ENCODE measurements around the gene RTL9. TPM values are rescaled to one million over a fixed set of nuclear protein-coding genes. Genes with fewer than 3 reads are reported as not detected.

RTL9 gene
- 0.33 TPM for polyA plus RNA-seq (2013, experiment 1 of 2)
- 0.49 TPM for polyA plus RNA-seq (2013, experiment 2 of 2)

DNA sequence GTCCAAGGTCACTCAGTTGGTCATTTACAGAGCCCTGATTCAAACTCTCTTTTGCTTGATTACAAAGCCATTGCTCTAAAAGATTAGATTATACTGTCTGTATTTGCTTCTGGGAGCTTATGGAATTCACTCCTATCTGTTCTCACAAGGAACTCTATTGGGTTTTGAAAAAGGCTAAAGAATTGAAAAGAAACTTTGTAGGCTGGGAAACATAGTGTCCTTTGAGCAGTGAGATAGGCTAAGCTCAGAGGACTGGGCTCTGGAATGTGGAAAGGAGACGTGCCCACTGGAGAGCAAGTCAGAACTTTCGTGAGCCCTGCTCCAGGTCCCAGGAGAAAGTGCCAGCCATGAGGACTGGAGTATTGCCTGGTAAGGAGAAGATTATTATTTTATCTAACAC is at the start of gene RTL9:
Gene RTL9 (plus strand): TSS at position 301 of the 400 bp plus-strand sequence. CDS start 91,770 bp downstream, outside the sequence.
- H3K4me3 ChIP-seq (ENCODE audit: insufficient read depth in 1 of 2, low read depth in 1 of 2, low read length in 2 of 2), result no peak within 1 kb of the TSS
- no peaks in the 10 kb centered on the region for H3K9me3 ChIP-seq (ENCODE audit: control insufficient read depth, low read length)
- H2BK5ac ChIP-seq (ENCODE audit: low read depth, low read length, poor library complexity, severe bottlenecking), result no peak within 1 kb of the TSS
- WGBS, result 90% methylated on average over 2 of the region's 2 CpGs
- H2AK5ac ChIP-seq (ENCODE audit: low read length, severe bottlenecking), result no peak within 1 kb of the TSS
- no peaks in the 10 kb centered on the region for H3K79me1 ChIP-seq (replicated peaks; ENCODE audit: low read length, poor library complexity, severe bottlenecking)
- no peak within 1 kb of the TSS for H3K23ac ChIP-seq (ENCODE audit: low read length in 2 of 2)
- no peak within 1 kb of the TSS for H2BK15ac ChIP-seq (ENCODE audit: low read depth, poor library complexity, severe bottlenecking)
- no peak within 1 kb of the TSS for H3K9ac ChIP-seq (ENCODE audit: low read length)
- no peak within 1 kb of the TSS for H3K4ac ChIP-seq (ENCODE audit: low read depth in 1 of 2, low read length in 2 of 2)
- DNase-seq, result no peak
- H3K27me3 ChIP-seq (ENCODE audit: control insufficient read depth in 1 of 2, insufficient read depth in 1 of 2, low read length in 2 of 2), result peaks cover 0 to 12% of the 10 kb centered on the region in 2 experiments
- H3K4me1 ChIP-seq (ENCODE audit: control insufficient read depth, insufficient read depth, low read depth, low read length), result no peaks in the 10 kb centered on the region
- H3K4me2 ChIP-seq (ENCODE audit: low read length, poor library complexity, severe bottlenecking), result no peak within 1 kb of the TSS
- H2AFZ ChIP-seq (ENCODE audit: low read depth, low read length), result no peak within 1 kb of the TSS
- no peak within 1 kb of the TSS for H4K8ac ChIP-seq (ENCODE audit: low read length)
- no peak within 1 kb of the TSS for H2BK120ac ChIP-seq (ENCODE audit: low read depth, low read length)
- no peak within 1 kb of the TSS for H3K18ac ChIP-seq (ENCODE audit: low read depth in 1 of 2, low read length in 2 of 2)
- no peak within 1 kb of the TSS for H4K91ac ChIP-seq (ENCODE audit: low read length)
- H3K14ac ChIP-seq (ENCODE audit: low read length in 2 of 2), result no peak within 1 kb of the TSS
- H2BK12ac ChIP-seq (ENCODE audit: low read length in 2 of 2), result no peak within 1 kb of the TSS
- no peaks in the 10 kb centered on the region for H3K36me3 ChIP-seq (ENCODE audit: control insufficient read depth in 1 of 2, insufficient read depth in 2 of 2, low read depth in 1 of 2, low read length in 2 of 2)
- no peak within 1 kb of the TSS for H3K27ac ChIP-seq (ENCODE audit: low read length, poor library complexity, severe bottlenecking)

DNA sequence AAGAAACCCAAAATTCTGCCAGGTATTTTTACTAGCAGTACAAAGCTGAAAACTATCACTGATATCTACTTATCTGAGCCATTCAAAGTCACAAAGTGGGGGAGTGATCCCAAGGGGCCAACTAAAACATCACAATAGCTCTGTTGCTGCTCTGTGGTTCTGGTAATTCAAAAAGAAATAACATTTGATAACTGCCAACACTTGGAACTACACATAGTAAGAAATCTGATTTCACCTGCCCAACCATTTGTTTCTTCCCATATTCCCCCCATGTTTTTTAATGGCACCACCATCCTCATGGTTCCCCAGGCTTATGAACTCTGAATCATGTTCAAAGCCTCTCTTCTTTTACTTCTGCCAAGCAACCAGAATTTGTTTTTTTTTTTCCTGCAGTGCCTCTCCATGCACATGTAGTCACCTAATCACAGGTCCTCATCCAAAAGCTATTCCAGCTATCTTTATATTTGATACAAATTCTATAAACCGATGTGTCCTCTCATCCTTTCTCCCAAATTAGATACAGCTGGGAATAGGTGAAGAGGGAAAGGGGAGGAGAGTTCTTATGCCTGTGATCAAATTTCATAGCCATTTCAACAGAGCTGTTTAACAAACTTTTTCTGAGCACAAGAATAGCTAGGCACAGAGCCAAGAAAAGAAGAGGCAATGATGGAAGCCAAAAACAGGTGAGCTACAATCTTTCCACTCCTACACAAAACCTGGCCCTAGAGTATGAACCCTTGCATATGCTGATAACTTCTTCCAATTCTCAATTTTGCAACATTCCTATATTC is 48.5 kb upstream of the RTL9 start:
- H2BK12ac ChIP-seq (ENCODE audit: low read length in 2 of 2), result no peak overlapping the region

DNA sequence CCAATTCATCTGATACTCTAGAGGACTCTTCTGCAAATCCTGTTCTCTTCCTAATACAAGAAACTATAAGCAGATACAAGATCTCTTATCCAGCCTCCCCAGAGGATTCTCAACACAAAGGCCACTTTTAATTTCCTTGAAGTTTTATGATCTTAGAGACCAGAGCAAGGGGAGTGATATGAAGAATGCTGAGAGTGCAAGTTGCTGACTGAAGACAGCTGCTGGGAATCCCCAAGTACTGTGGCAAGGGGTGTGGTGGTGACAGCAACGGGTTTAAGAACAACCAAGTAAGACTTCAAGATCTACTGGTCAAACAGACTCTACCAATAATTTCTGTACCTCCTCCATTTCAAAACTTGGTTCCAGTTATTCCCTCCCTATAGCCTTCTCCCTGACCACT is 47.8 kb upstream of the RTL9 start:
- no peak overlapping the region for H3K27ac ChIP-seq (ENCODE audit: low read length, poor library complexity, severe bottlenecking)
- H3K79me1 ChIP-seq (replicated peaks; ENCODE audit: low read length, poor library complexity, severe bottlenecking), result no peaks in the 10 kb centered on the region
- H3K9me3 ChIP-seq (ENCODE audit: control insufficient read depth, low read length), result no peaks in the 10 kb centered on the region
- no peak overlapping the region for H3K4ac ChIP-seq (ENCODE audit: low read depth in 1 of 2, low read length in 2 of 2)
- no peak overlapping the region for H2BK15ac ChIP-seq (ENCODE audit: low read depth, poor library complexity, severe bottlenecking)
- H3K14ac ChIP-seq (ENCODE audit: low read length in 2 of 2), result no peak overlapping the region
- H2BK12ac ChIP-seq (ENCODE audit: low read length in 2 of 2), result no peak overlapping the region
- H3K27me3 ChIP-seq (ENCODE audit: control insufficient read depth in 1 of 2, insufficient read depth in 1 of 2, low read length in 2 of 2), result peaks cover 0 to 4% of the 10 kb centered on the region in 2 experiments
- peak; percentile 54 for DNase-seq
- H3K9ac ChIP-seq (ENCODE audit: low read length), result no peak overlapping the region
- no peak overlapping the region for H3K4me3 ChIP-seq (ENCODE audit: insufficient read depth in 1 of 2, low read depth in 1 of 2, low read length in 2 of 2)
- no peak overlapping the region for H2BK120ac ChIP-seq (ENCODE audit: low read depth, low read length)
- H3K23ac ChIP-seq (ENCODE audit: low read length in 2 of 2), result no peak overlapping the region
- no peak overlapping the region for H3K4me2 ChIP-seq (ENCODE audit: low read length, poor library complexity, severe bottlenecking)
- H2AK5ac ChIP-seq (ENCODE audit: low read length, severe bottlenecking), result no peak overlapping the region
- H3K18ac ChIP-seq (ENCODE audit: low read depth in 1 of 2, low read length in 2 of 2), result no peak overlapping the region
- no peak overlapping the region for H4K8ac ChIP-seq (ENCODE audit: low read length)
- WGBS, result no CpG with 5 or more reads among the region's 1 CpG
- H3K4me1 ChIP-seq (ENCODE audit: control insufficient read depth, insufficient read depth, low read depth, low read length), result no peaks in the 10 kb centered on the region
- no peak overlapping the region for H2BK5ac ChIP-seq (ENCODE audit: low read depth, low read length, poor library complexity, severe bottlenecking)
- H2AFZ ChIP-seq (ENCODE audit: low read depth, low read length), result no peak overlapping the region
- H3K36me3 ChIP-seq (ENCODE audit: control insufficient read depth in 1 of 2, insufficient read depth in 2 of 2, low read depth in 1 of 2, low read length in 2 of 2), result no peaks in the 10 kb centered on the region
- H4K91ac ChIP-seq (ENCODE audit: low read length), result no peak overlapping the region

More for the DNA sequence above, 48.5 kb upstream of the RTL9 start:
- H2AK5ac ChIP-seq (ENCODE audit: low read length, severe bottlenecking), result no peak overlapping the region
- no peak overlapping the region for H2AFZ ChIP-seq (ENCODE audit: low read depth, low read length)
- DNase-seq, result no peak
- H2BK120ac ChIP-seq (ENCODE audit: low read depth, low read length), result no peak overlapping the region
- no peak overlapping the region for H4K91ac ChIP-seq (ENCODE audit: low read length)
- no peak overlapping the region for H3K14ac ChIP-seq (ENCODE audit: low read length in 2 of 2)
- H3K23ac ChIP-seq (ENCODE audit: low read length in 2 of 2), result no peak overlapping the region
- no peaks in the 10 kb centered on the region for H3K79me1 ChIP-seq (replicated peaks; ENCODE audit: low read length, poor library complexity, severe bottlenecking)
- H3K27ac ChIP-seq (ENCODE audit: low read length, poor library complexity, severe bottlenecking), result no peak overlapping the region
- no peaks in the 10 kb centered on the region for H3K9me3 ChIP-seq (ENCODE audit: control insufficient read depth, low read length)
- H2BK15ac ChIP-seq (ENCODE audit: low read depth, poor library complexity, severe bottlenecking), result no peak overlapping the region
- peaks cover 0 to 4% of the 10 kb centered on the region in 2 experiments for H3K27me3 ChIP-seq (ENCODE audit: control insufficient read depth in 1 of 2, insufficient read depth in 1 of 2, low read length in 2 of 2)
- no peak overlapping the region for H3K4ac ChIP-seq (ENCODE audit: low read depth in 1 of 2, low read length in 2 of 2)
- H3K9ac ChIP-seq (ENCODE audit: low read length), result no peak overlapping the region
- no CpG with 5 or more reads among the region's 1 CpG for WGBS
- H2BK5ac ChIP-seq (ENCODE audit: low read depth, low read length, poor library complexity, severe bottlenecking), result no peak overlapping the region
- H3K36me3 ChIP-seq (ENCODE audit: control insufficient read depth in 1 of 2, insufficient read depth in 2 of 2, low read depth in 1 of 2, low read length in 2 of 2), result no peaks in the 10 kb centered on the region
- no peaks in the 10 kb centered on the region for H3K4me1 ChIP-seq (ENCODE audit: control insufficient read depth, insufficient read depth, low read depth, low read length)
- H3K4me2 ChIP-seq (ENCODE audit: low read length, poor library complexity, severe bottlenecking), result no peak overlapping the region
- no peak overlapping the region for H3K4me3 ChIP-seq (ENCODE audit: insufficient read depth in 1 of 2, low read depth in 1 of 2, low read length in 2 of 2)
- H3K18ac ChIP-seq (ENCODE audit: low read depth in 1 of 2, low read length in 2 of 2), result no peak overlapping the region
- H4K8ac ChIP-seq (ENCODE audit: low read length), result no peak overlapping the region

DNA sequence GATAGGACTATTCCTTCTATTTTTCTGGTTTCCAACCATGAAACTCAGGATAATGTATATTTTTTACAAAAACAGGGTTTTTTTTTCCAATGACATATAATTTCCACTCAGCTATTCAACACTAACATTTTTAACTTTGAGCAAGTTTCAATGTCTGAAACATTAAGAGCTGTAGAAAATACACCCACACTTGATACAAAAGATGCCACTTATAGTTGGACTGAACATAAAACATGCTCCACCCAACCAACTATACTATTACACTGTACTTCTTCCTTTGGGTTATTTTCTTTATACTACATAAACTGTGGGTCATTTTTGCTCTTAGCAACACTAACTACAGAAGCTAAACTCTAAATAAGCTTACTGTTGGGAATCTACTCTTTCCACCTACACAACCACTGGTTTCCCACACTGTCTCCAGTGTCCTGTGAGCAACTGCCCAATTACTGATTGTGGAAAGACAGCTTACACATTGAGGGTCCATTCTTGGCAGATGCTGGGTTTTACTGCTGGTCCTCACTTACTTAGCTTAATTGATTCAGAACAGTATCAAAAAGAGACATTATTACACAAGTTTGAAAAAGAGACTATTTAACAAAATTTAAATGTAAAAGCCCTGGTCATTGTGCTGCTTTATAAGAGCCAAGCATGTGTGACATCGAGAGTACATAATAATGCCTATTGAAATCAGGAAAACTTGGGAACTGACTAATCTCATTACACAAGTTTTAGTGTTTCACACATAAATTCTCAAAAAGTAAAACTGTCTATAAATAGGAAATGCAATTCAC is 47.0 kb upstream of the RTL9 start:
- H3K27ac ChIP-seq (ENCODE audit: low read length, poor library complexity, severe bottlenecking), result no peak overlapping the region
- H4K8ac ChIP-seq (ENCODE audit: low read length), result no peak overlapping the region
- no peak overlapping the region for H4K91ac ChIP-seq (ENCODE audit: low read length)
- no peak overlapping the region for H2AK5ac ChIP-seq (ENCODE audit: low read length, severe bottlenecking)
- no peak overlapping the region for H3K9ac ChIP-seq (ENCODE audit: low read length)
- H3K36me3 ChIP-seq (ENCODE audit: control insufficient read depth in 1 of 2, insufficient read depth in 2 of 2, low read depth in 1 of 2, low read length in 2 of 2), result no peaks in the 10 kb centered on the region
- H3K27me3 ChIP-seq (ENCODE audit: control insufficient read depth in 1 of 2, insufficient read depth in 1 of 2, low read length in 2 of 2), result peaks cover 0 to 4% of the 10 kb centered on the region in 2 experiments
- H3K4me2 ChIP-seq (ENCODE audit: low read length, poor library complexity, severe bottlenecking), result no peak overlapping the region
- H3K4me1 ChIP-seq (ENCODE audit: control insufficient read depth, insufficient read depth, low read depth, low read length), result no peaks in the 10 kb centered on the region
- H2AFZ ChIP-seq (ENCODE audit: low read depth, low read length), result no peak overlapping the region
- no peak overlapping the region for H3K14ac ChIP-seq (ENCODE audit: low read length in 2 of 2)
- no peak for DNase-seq
- H2BK5ac ChIP-seq (ENCODE audit: low read depth, low read length, poor library complexity, severe bottlenecking), result no peak overlapping the region
- no peak overlapping the region for H3K18ac ChIP-seq (ENCODE audit: low read depth in 1 of 2, low read length in 2 of 2)
- no peak overlapping the region for H3K23ac ChIP-seq (ENCODE audit: low read length in 2 of 2)
- WGBS, result no CpG with 5 or more reads among the region's 1 CpG
- H2BK120ac ChIP-seq (ENCODE audit: low read depth, low read length), result no peak overlapping the region
- H3K79me1 ChIP-seq (replicated peaks; ENCODE audit: low read length, poor library complexity, severe bottlenecking), result no peaks in the 10 kb centered on the region
- no peak overlapping the region for H3K4me3 ChIP-seq (ENCODE audit: insufficient read depth in 1 of 2, low read depth in 1 of 2, low read length in 2 of 2)
- no peak overlapping the region for H2BK15ac ChIP-seq (ENCODE audit: low read depth, poor library complexity, severe bottlenecking)
- no peak overlapping the region for H2BK12ac ChIP-seq (ENCODE audit: low read length in 2 of 2)
- no peak overlapping the region for H3K4ac ChIP-seq (ENCODE audit: low read depth in 1 of 2, low read length in 2 of 2)
- H3K9me3 ChIP-seq (ENCODE audit: control insufficient read depth, low read length), result no peaks in the 10 kb centered on the region

Measured in mesenchymal stem cell (in vitro differentiated cells and primary cell).